GM19397 (cell line): Measurements from ENCODE around the gene GON4L.
"Not testable (repeated sequence)": the region's sequence is repeated elsewhere in the genome, so short reads cannot be mapped to it uniquely, and the experiment has no call there.

Source experiments
- ATAC-seq: cut with Tn5 transposase; IDR thresholded peaks from one replicate; pipeline ENCODE4 v1.9.1; 2021; ENCODE audit warnings: mild to moderate bottlenecking, moderate library complexity; ENCODE audit not compliant: unreplicated experiment

GON4L gene

GRCh38 chr1:155872527-155872926 is 15.5 kb upstream of the GON4L start:
- ATAC-seq: no peak

GRCh38 chr1:155871390-155871789 is 14.4 kb upstream of the GON4L start:
- ATAC-seq: no peak

- no peak for ATAC-seq
These were observed 10.8 kb upstream of the GON4L start for GRCh38 chr1:155867766-155868165.

- no peak for ATAC-seq
These were observed 7.4 kb upstream of the GON4L start for GRCh38 chr1:155864393-155864792.

GRCh38 chr1:155861896-155862295 is 4.9 kb upstream of the GON4L start:
- ATAC-seq: no peak

- ATAC-seq: no peak
These were observed 4.0 kb upstream of the GON4L start for GRCh38 chr1:155860970-155861510.

GRCh38 chr1:155859881-155860871 is 3.2 kb upstream of the GON4L start:
- ATAC-seq: no peak

- ATAC-seq: peak; percentile 67
These were observed 2.3 kb upstream of the GON4L start, which contains the start of gene SYT11 for GRCh38 chr1:155859234-155859829. TSS of gene SYT11 (plus strand) at chr1:155859567. CDS start at chr1:155859762, 195 bp downstream.

- peak; percentile 6 for ATAC-seq
These were observed 1.8 kb upstream of the GON4L start for GRCh38 chr1:155858800-155859233.

GRCh38 chr1:155856257-155856974 is 598 bp downstream of the GON4L start:
- no peak for ATAC-seq

GRCh38 chr1:155850345-155850744 is 6.7 kb downstream of the GON4L start:
- no peak for ATAC-seq

GRCh38 chr1:155847823-155848529 is 9.0 kb downstream of the GON4L start:
- ATAC-seq: no peak

- ATAC-seq: no peak
These were observed 12.1 kb downstream of the GON4L start for GRCh38 chr1:155844860-155845421.

- no peak for ATAC-seq
These were observed 16.6 kb downstream of the GON4L start for GRCh38 chr1:155840386-155840785.

- no peak for ATAC-seq
These were observed 21.5 kb downstream of the GON4L start for GRCh38 chr1:155835548-155835947.

- not testable (repeated sequence) for ATAC-seq
These were observed 22.1 kb downstream of the GON4L start for GRCh38 chr1:155834927-155835399.

- no peak for ATAC-seq
These were observed 22.6 kb downstream of the GON4L start for GRCh38 chr1:155834296-155834926.

GRCh38 chr1:155833665-155834295 is 23.2 kb downstream of the GON4L start:
- no peak for ATAC-seq
